GM21529 (cell line): ENCODE measurements around the gene SYNPO2.

Experiments
- ATAC-seq: cut with Tn5 transposase; IDR thresholded peaks from one replicate; pipeline ENCODE4 v1.9.1; 2021; ENCODE audit not compliant: unreplicated experiment

Gene SYNPO2

GRCh38 chr4:119104644-119105273, 216.1 kb downstream of the SYNPO2 start:
- ATAC-seq = no peak

- no peak for ATAC-seq
Measured at GRCh38 chr4:119105605-119106004, 217.0 kb downstream of the SYNPO2 start.

GRCh38 chr4:119106036-119107000, 217.7 kb downstream of the SYNPO2 start:
- ATAC-seq = no peak

DNA sequence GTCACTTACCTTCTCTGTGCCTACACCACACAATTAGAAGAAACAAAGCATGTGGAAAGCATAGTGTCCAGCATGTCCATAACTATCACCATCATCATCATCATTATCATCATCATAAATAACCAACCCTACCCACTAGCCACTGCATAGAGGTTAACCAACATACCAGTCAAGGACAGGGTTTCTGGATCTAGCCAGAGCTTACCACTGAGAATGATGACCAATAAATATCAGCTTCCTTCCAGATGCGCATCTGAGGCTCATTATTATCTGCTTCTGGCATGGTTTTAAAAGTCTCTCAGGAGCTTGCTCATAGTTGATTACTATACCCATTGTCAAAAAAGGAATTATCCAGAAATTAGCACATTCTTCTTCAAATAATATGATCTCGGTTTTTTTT, 221.5 kb downstream of the SYNPO2 start:
- ATAC-seq = no peak
